Fibroblast of lung (primary cell): Measurements from ENCODE around the gene SLC4A1. TPM values are rescaled to one million over a fixed set of nuclear protein-coding genes. Genes with fewer than 3 reads are reported as not detected.

Source experiments
- DNase-seq, 2 donors: peaks; one replicate each; pipeline versions ENCODE4 v3.0.0 to v3.0.0-alpha.2; 2010; ENCODE audit warnings: low read depth in 2 of 2
- H2AFZ ChIP-seq: 2 replicates; pipeline ENCODE4 v1.5.1; 2012; ENCODE audit warnings: low read length, control low read depth, inconsistent platforms
- H3K27ac ChIP-seq: 2 replicates; pipeline ENCODE4 v1.5.1; 2011; ENCODE audit warnings: low read length, control low read depth; ENCODE audit not compliant: insufficient read depth
- H3K27me3 ChIP-seq: 2 replicates; pipeline ENCODE4 v1.5.1; 2011; ENCODE audit warnings: mild to moderate bottlenecking, low read length; ENCODE audit not compliant: control insufficient read depth, insufficient read depth
- H3K36me3 ChIP-seq: 2 replicates; pipeline ENCODE4 v1.5.1; 2011; ENCODE audit warnings: low read length; ENCODE audit not compliant: control insufficient read depth, insufficient read depth
- H3K4me1 ChIP-seq: 2 replicates; pipeline ENCODE4 v1.5.1; 2011; ENCODE audit warnings: low read length; ENCODE audit not compliant: control insufficient read depth, insufficient read depth; ENCODE audit errors: extremely low read depth
- H3K4me2 ChIP-seq: 2 replicates; pipeline ENCODE4 v1.5.1; 2011; ENCODE audit warnings: low read length, control low read depth; ENCODE audit not compliant: insufficient read depth; ENCODE audit errors: extremely low read depth
- H3K4me3 ChIP-seq, 4 experiments: fragments of 200-600 bp in 1 of 4; sonication (generic) in 1 of 4; replicated peaks in 1 of 4; 2 replicates each; pipeline ENCODE4 v1.5.1; 2011 to 2016; ENCODE audit warnings: low read length in 4 of 4, low read depth in 3 of 4, mild to moderate bottlenecking in 3 of 4, control low read depth in 2 of 4, inconsistent platforms in 1 of 4, mixed read lengths in 1 of 4; ENCODE audit not compliant: insufficient read depth in 1 of 4; ENCODE audit errors: control extremely low read depth in 1 of 4
- H3K79me2 ChIP-seq: 2 replicates; pipeline ENCODE4 v1.5.1; 2012; ENCODE audit warnings: mild to moderate bottlenecking, low read length, inconsistent platforms; ENCODE audit not compliant: control insufficient read depth, insufficient read depth
- H3K9ac ChIP-seq: 2 replicates; pipeline ENCODE4 v1.5.1; 2011; ENCODE audit warnings: mild to moderate bottlenecking, low read length, control low read depth; ENCODE audit not compliant: insufficient read depth
- H3K9me3 ChIP-seq: 2 replicates; pipeline ENCODE4 v1.5.1; 2012; ENCODE audit warnings: low read depth, low read length; ENCODE audit not compliant: control insufficient read depth, insufficient read depth
- H4K20me1 ChIP-seq: 2 replicates; pipeline ENCODE4 v1.5.1; 2011; ENCODE audit warnings: low read length; ENCODE audit not compliant: control insufficient read depth, insufficient read depth; ENCODE audit errors: extremely low read depth
- EZH2 ChIP-seq: IDR thresholded peaks from 2 replicates; pipeline ENCODE4 v1.5.1; 2012; ENCODE audit warnings: low read length, control low read depth, mild to moderate bottlenecking; ENCODE audit errors: missing control alignments
- polyA plus RNA-seq, 2 donors: library from polyadenylated mRNA; depleted of rRNA in 1 of 2; stranded (reverse) in 1 of 2; unstranded in 1 of 2; fragments of >200 nt; gene quantifications; 2 replicates each; pipeline ENCODE4 v1.2.1, GENCODE V29; 2011 to 2012; ENCODE audit warnings: missing spikeins in 1 of 2
- total RNA-seq: library from RNA; depleted of rRNA; stranded (reverse); fragments of >200 nt; gene quantifications from 2 replicates; pipeline ENCODE4 v1.2.1, GENCODE V29; 2014
- TF ChIP-seq, protein P1 (sequence below), 2 donors: IDR thresholded peaks in 1 of 2; conservative IDR thresholded peaks in 1 of 2; 1 replicate in 1 of 2; 2 replicates in 1 of 2; pipeline ENCODE4 v1.5.1; 2011 to 2012; ENCODE audit warnings: low read length in 2 of 2, control low read depth in 1 of 2, inconsistent platforms in 1 of 2, low read depth in 1 of 2, mild to moderate bottlenecking in 1 of 2

The SLC4A1 gene
- total and polyA plus RNA-seq, 2 donors (not counting 1 experiment from before 2014, with no cell fraction given): not detected

DNA sequence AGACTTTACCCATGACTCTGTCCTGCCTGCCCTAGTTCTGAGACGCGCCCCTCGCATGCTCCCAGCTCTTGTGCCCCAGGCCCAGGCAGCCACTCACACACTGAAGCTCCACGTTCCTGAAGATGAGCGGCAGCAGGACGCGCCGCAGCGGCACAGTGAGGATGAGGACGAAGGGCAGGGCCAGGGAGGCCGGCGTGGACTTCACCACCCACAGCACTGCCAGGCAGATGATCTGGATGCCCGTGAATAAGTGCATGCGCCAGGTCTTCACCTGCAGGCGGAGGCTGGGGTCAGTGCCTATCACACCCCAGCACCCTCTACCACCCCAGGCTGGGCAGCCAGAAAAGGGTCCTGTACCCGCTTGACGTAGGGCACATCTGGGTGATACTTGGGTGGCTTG lies 16.9 kb downstream of the SLC4A1 start:
- Histone ChIP-seq H3K36me3 (no peaks in the 10 kb centered on the region), H2AFZ (no peak overlapping the region), H3K9me3 (no peaks in the 10 kb centered on the region), H3K27ac (no peak overlapping the region), H3K4me3 (no peak overlapping the region), H3K27me3 (peaks cover 2% of the 10 kb centered on the region), H4K20me1 (no peaks in the 10 kb centered on the region), H3K4me1 (no peaks in the 10 kb centered on the region), H3K4me2 (no peak overlapping the region), H3K79me2 (no peaks in the 10 kb centered on the region), H3K9ac (no peak overlapping the region)
- no peak for DNase-seq
- TF ChIP-seq, protein P1, sequence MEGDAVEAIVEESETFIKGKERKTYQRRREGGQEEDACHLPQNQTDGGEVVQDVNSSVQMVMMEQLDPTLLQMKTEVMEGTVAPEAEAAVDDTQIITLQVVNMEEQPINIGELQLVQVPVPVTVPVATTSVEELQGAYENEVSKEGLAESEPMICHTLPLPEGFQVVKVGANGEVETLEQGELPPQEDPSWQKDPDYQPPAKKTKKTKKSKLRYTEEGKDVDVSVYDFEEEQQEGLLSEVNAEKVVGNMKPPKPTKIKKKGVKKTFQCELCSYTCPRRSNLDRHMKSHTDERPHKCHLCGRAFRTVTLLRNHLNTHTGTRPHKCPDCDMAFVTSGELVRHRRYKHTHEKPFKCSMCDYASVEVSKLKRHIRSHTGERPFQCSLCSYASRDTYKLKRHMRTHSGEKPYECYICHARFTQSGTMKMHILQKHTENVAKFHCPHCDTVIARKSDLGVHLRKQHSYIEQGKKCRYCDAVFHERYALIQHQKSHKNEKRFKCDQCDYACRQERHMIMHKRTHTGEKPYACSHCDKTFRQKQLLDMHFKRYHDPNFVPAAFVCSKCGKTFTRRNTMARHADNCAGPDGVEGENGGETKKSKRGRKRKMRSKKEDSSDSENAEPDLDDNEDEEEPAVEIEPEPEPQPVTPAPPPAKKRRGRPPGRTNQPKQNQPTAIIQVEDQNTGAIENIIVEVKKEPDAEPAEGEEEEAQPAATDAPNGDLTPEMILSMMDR (conservative IDR thresholded peaks at IDR 0.05 in 1 of 2, IDR thresholded peaks at IDR 0.05 in 1 of 2; ENCODE audit: low read depth in 1 of 2, low read length in 2 of 2): no peak
- no peak for TF ChIP-seq EZH2

DNA sequence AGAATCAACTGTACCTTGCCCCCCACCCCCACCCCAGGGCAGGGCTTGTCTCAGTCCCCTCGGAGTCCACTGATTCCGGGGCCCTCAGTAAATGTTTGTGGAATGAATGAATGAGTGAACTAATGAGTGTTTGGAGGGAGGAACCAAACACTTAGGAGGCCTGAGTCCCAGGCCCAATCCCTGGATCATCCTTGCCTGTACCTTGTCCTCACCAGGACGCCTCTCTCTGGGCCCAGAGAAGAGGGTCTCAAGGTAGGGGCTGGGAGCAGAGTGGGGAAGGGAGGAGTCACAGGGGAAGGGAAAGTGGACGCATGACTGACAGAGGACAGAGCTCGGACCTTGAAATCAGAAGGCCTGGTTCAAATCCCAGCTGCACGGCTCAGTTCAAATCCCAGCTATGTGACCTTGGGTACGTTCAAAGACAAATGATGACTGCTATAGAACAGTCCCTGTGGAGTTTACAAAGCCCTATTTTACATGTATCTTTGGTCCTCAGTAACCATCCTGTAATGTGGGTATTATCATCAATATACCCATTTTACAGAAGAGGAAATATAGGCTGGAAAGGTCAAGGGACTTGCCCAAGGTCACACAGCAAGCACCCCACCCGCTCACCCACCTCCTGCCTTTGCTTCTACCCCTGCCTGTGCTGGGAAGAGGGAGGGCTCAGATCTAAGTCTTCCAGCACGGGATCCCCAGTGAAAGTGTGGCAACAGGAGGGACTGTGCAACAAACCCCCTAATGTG lies 18.3 kb downstream of the SLC4A1 start:
- H3K4me3 ChIP-seq: no peak overlapping the region
- no peaks in the 10 kb centered on the region for H3K9me3 ChIP-seq
- no peaks in the 10 kb centered on the region for H3K79me2 ChIP-seq
- no peak overlapping the region for H3K4me2 ChIP-seq
- H2AFZ ChIP-seq: no peak overlapping the region
- no peak for DNase-seq
- H3K27ac ChIP-seq: no peak overlapping the region
- no peaks in the 10 kb centered on the region for H3K27me3 ChIP-seq
- no peaks in the 10 kb centered on the region for H3K36me3 ChIP-seq
- H3K4me1 ChIP-seq: no peaks in the 10 kb centered on the region
- TF ChIP-seq, protein P1 (conservative IDR thresholded peaks at IDR 0.05 in 1 of 2, IDR thresholded peaks at IDR 0.05 in 1 of 2; ENCODE audit: low read depth in 1 of 2, low read length in 2 of 2): no peak
- TF ChIP-seq EZH2: no peak
- H3K9ac ChIP-seq: no peak overlapping the region
- no peaks in the 10 kb centered on the region for H4K20me1 ChIP-seq

DNA sequence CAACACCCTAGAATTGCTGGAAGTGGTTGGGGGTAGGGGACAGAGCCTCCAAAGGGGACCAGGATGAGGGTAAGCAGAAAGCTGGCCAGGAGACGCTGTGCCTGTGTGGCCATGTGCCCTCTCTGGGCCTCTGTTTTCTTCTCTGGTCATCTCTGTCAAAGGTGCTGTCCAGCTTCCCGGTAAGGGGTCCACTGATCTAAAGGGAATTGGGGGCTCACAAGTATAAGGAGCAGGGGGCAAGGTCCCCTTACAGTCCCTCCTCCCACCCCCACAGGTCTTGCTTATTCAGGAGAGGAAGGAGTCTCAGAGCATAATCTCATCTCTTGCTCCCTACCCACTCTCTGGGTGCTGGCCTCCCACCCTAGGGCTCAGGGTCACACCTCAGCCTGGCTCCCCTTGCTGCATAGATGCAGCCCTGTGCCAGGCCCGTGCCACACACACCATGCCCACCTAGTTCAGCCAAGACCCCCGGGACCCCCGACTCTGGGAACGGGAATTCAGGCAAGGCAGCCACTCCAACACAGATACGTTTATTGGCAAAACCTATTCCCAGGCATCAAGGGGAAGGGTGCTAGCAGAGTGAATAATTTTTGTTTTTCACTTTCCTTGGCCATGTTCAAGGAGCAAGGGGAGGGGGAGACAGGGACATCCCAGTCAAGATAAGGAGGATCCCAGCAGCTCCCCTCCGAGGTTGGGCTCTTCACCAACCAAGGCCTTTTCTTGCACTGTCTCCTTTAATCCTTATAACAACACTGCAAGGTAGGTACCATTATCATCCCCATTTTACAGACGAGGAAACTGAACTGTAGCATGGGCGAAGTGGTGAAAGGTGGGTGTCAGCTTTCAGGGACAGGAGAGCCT lies 19.8 kb downstream of the SLC4A1 start:
- H3K27ac ChIP-seq: no peak overlapping the region

More for the DNA sequence above, 19.8 kb downstream of the SLC4A1 start:
- no peak overlapping the region for H3K4me3 ChIP-seq
- no peak overlapping the region for H3K9ac ChIP-seq
- H3K4me2 ChIP-seq: no peak overlapping the region
- TF ChIP-seq, protein P1 (conservative IDR thresholded peaks at IDR 0.05 in 1 of 2, IDR thresholded peaks at IDR 0.05 in 1 of 2; ENCODE audit: low read depth in 1 of 2, low read length in 2 of 2): no peak
- no peak for TF ChIP-seq EZH2
- no peak overlapping the region for H2AFZ ChIP-seq
- no peaks in the 10 kb centered on the region for H3K9me3 ChIP-seq
- no peaks in the 10 kb centered on the region for H3K36me3 ChIP-seq
- H3K79me2 ChIP-seq: no peaks in the 10 kb centered on the region
- H3K4me1 ChIP-seq: no peaks in the 10 kb centered on the region
- no peak for DNase-seq
- no peaks in the 10 kb centered on the region for H3K27me3 ChIP-seq
- H4K20me1 ChIP-seq: no peaks in the 10 kb centered on the region
